H1 (cell line): ENCODE data around the gene GSDMA. TPM values are rescaled to one million over a fixed set of nuclear protein-coding genes. Genes with fewer than 3 reads are reported as not detected.
A peak's percentile ranks its signal among the peaks of the same experiment; 100 is the strongest.

Experiments used
- CTCF ChIA-PET: fragments of 300-600 bp; sonication (Branson Sonifier 250); formaldehyde crosslinking; loops from one replicate; lab custom pipeline; 2021; ENCODE audit not compliant: partially characterized antibody; lab: Charles Lee
- POLR2A ChIA-PET: fragments of 300-600 bp; sonication (Branson Sonifier 250); formaldehyde crosslinking; loops from one replicate; lab custom pipeline; 2021; ENCODE audit warnings: inconsistent platforms; ENCODE audit not compliant: partially characterized antibody; lab: Charles Lee
- DNase-seq, 2 experiments: peaks; one replicate each; pipeline versions ENCODE4 v3.0.0 to v3.0.0-alpha.2; 2010 to 2022; ENCODE audit warnings: low spot score in 2 of 2, low read depth in 1 of 2, mixed read lengths in 1 of 2
- FAIRE-seq: peaks from 2 replicates; lab custom pipeline; 2011; peaks lifted over from hg19 to GRCh38; lab: Jason Lieb, UNC
- H2AFZ ChIP-seq: 2 replicates; pipeline ENCODE4 v1.8.1; 2012; ENCODE audit warnings: low read length, inconsistent platforms
- H2AK5ac ChIP-seq: 2 replicates; pipeline ENCODE4 v1.6.1; 2013; ENCODE audit warnings: low read depth, low read length
- H2BK120ac ChIP-seq: replicated peaks from 2 replicates; pipeline ENCODE3; 2013; ENCODE audit warnings: low read depth, low read length, inconsistent platforms
- H2BK12ac ChIP-seq: 2 replicates; pipeline ENCODE4 v1.6.1; 2013; ENCODE audit warnings: low read depth, low read length
- H2BK15ac ChIP-seq: 2 replicates; pipeline ENCODE4 v1.6.1; 2013; ENCODE audit warnings: low read length
- H2BK20ac ChIP-seq: 2 replicates; pipeline ENCODE4 v1.6.1; 2013; ENCODE audit warnings: low read length
- H2BK5ac ChIP-seq: 2 replicates; pipeline ENCODE4 v1.6.1; 2013; ENCODE audit warnings: low read depth, low read length
- H3K14ac ChIP-seq: 2 replicates; pipeline ENCODE4 v1.6.1; 2013; ENCODE audit warnings: inconsistent platforms; ENCODE audit not compliant: insufficient read length
- H3K18ac ChIP-seq: 2 replicates; pipeline ENCODE4 v1.6.1; 2013; ENCODE audit warnings: low read length; ENCODE audit errors: extremely low read depth
- H3K23ac ChIP-seq: 2 replicates; pipeline ENCODE4 v1.6.1; 2013; ENCODE audit warnings: inconsistent platforms; ENCODE audit not compliant: insufficient read length
- H3K23me2 ChIP-seq: 2 replicates; pipeline ENCODE4 v1.6.1; 2013; ENCODE audit warnings: low read depth, low read length
- H3K27ac ChIP-seq: 2 replicates; pipeline ENCODE4 v1.6.1; 2011; ENCODE audit warnings: low read depth, low read length, inconsistent platforms
- H3K27me3 ChIP-seq, 4 experiments: replicated peaks in 1 of 4; 1 replicate in 1 of 4; 2 replicates in 3 of 4; pipeline versions ENCODE4 v1.6.1 to v1.8.1; 2011 to 2013; ENCODE audit warnings: low read length in 3 of 4, mild to moderate bottlenecking in 3 of 4, inconsistent platforms in 2 of 4, mixed read lengths in 2 of 4, moderate library complexity in 1 of 4; ENCODE audit not compliant: control insufficient read depth in 3 of 4, insufficient read depth in 3 of 4; ENCODE audit errors: extremely low read depth in 1 of 4
- H3K36me3 ChIP-seq, 4 experiments: 2 replicates each; pipeline versions ENCODE4 v1.6.1 to v1.8.1; 2011 to 2013; ENCODE audit warnings: mild to moderate bottlenecking in 4 of 4, low read length in 3 of 4, moderate library complexity in 2 of 4, control low read depth in 1 of 4, inconsistent platforms in 1 of 4; ENCODE audit not compliant: insufficient read depth in 4 of 4, control insufficient read depth in 2 of 4
- H3K4ac ChIP-seq: replicated peaks from 2 replicates; pipeline ENCODE3; 2013; ENCODE audit warnings: low read length, low read depth, mixed read lengths, inconsistent platforms; ENCODE audit not compliant: insufficient read length
- H3K4me1 ChIP-seq, 4 experiments: replicated peaks in 1 of 4; 1 replicate in 1 of 4; 2 replicates in 3 of 4; pipeline versions ENCODE4 v1.6.1 to v1.8.1; 2011 to 2013; ENCODE audit warnings: low read length in 3 of 4, inconsistent platforms in 2 of 4, mixed read lengths in 1 of 4; ENCODE audit not compliant: insufficient read depth in 4 of 4, control insufficient read depth in 3 of 4
- H3K4me2 ChIP-seq, 2 experiments: 2 replicates each; pipeline versions ENCODE4 v1.6.1 to v1.8.1; 2011 to 2013; ENCODE audit warnings: low read depth in 2 of 2, low read length in 2 of 2, control low read depth in 1 of 2, inconsistent platforms in 1 of 2, mild to moderate bottlenecking in 1 of 2; ENCODE audit not compliant: insufficient read depth in 1 of 2
- H3K4me3 ChIP-seq, 4 experiments: fragments of 200-600, 300-600 bp in 1 of 4; sonication (generic), shearing (Covaris generic), sonication (Bioruptor Twin) in 1 of 4; 2 replicates each; pipeline versions ENCODE4 v1.5.1 to v1.8.1; 2011 to 2016; ENCODE audit warnings: low read length in 4 of 4, low read depth in 3 of 4, control low read depth in 2 of 4, inconsistent platforms in 2 of 4, mild to moderate bottlenecking in 2 of 4, mixed read lengths in 1 of 4, moderate library complexity in 1 of 4; ENCODE audit not compliant: insufficient read depth in 2 of 4; ENCODE audit errors: extremely low read depth in 1 of 4
- H3K56ac ChIP-seq: replicated peaks from 2 replicates; pipeline ENCODE3; 2013; ENCODE audit warnings: low read depth, mild to moderate bottlenecking, mixed read lengths, low read length, inconsistent platforms; ENCODE audit not compliant: insufficient read length
- H3K79me1 ChIP-seq: 2 replicates; pipeline ENCODE4 v1.6.1; 2013; ENCODE audit warnings: low read depth, low read length, control low read depth
- H3K79me2 ChIP-seq, 2 experiments: 2 replicates each; pipeline versions ENCODE4 v1.6.1 to v1.8.1; 2012 to 2013; ENCODE audit warnings: low read length in 2 of 2, mild to moderate bottlenecking in 2 of 2, inconsistent platforms in 1 of 2; ENCODE audit not compliant: insufficient read depth in 2 of 2, control insufficient read depth in 1 of 2
- H3K9ac ChIP-seq, 4 experiments: replicated peaks in 1 of 4; 1 replicate in 1 of 4; 2 replicates in 3 of 4; pipeline versions ENCODE4 v1.6.1 to v1.8.1; 2011 to 2013; ENCODE audit warnings: low read depth in 3 of 4, low read length in 3 of 4, control low read depth in 2 of 4, mild to moderate bottlenecking in 2 of 4, moderate library complexity in 2 of 4, inconsistent platforms in 1 of 4; ENCODE audit errors: extremely low read depth in 1 of 4
- H3K9me3 ChIP-seq, 2 experiments: 2 replicates each; pipeline versions ENCODE4 v1.6.1 to v1.8.1; 2012 to 2013; ENCODE audit warnings: mild to moderate bottlenecking in 2 of 2, moderate library complexity in 2 of 2, control low read depth in 1 of 2, inconsistent platforms in 1 of 2, low read depth in 1 of 2, low read length in 1 of 2, mixed read lengths in 1 of 2; ENCODE audit not compliant: insufficient read depth in 2 of 2
- H4K20me1 ChIP-seq, 2 experiments: replicated peaks in 1 of 2; 2 replicates each; pipeline versions ENCODE3 to v1.8.1; 2011 to 2013; ENCODE audit warnings: inconsistent platforms in 2 of 2, low read length in 2 of 2, mild to moderate bottlenecking in 1 of 2; ENCODE audit not compliant: insufficient read depth in 2 of 2, control insufficient read depth in 1 of 2
- H4K5ac ChIP-seq: 2 replicates; pipeline ENCODE4 v1.6.1; 2013; ENCODE audit warnings: low read length, low read depth, mixed read lengths, inconsistent platforms; ENCODE audit not compliant: insufficient read length
- H4K8ac ChIP-seq: 2 replicates; pipeline ENCODE4 v1.8.0; 2013; ENCODE audit warnings: mild to moderate bottlenecking, moderate library complexity, low read length, inconsistent platforms; ENCODE audit not compliant: insufficient read depth; ENCODE audit errors: extremely low read depth
- H4K91ac ChIP-seq: replicated peaks from 2 replicates; pipeline ENCODE3; 2013; ENCODE audit warnings: low read length, mixed read lengths, inconsistent platforms; ENCODE audit not compliant: insufficient read length
- ASH2L ChIP-seq: fragments of 200-600, 300-600 bp; sonication (generic); IDR thresholded peaks from one replicate; pipeline ENCODE4 v1.7.1; 2017; ENCODE audit warnings: low read length
- BCL11A ChIP-seq, 2 experiments: IDR thresholded peaks; one replicate each; pipeline ENCODE4 v1.6.1; 2011; ENCODE audit warnings: low read depth in 2 of 2, low read length in 2 of 2, mild to moderate bottlenecking in 2 of 2
- BRCA1 ChIP-seq: IDR thresholded peaks from 2 replicates; pipeline ENCODE4 v1.6.1; 2012; ENCODE audit warnings: low read depth, low read length, improper control_type of control experiment
- CREB1 ChIP-seq: IDR thresholded peaks from 2 replicates; pipeline ENCODE4 v1.6.1; 2012; ENCODE audit warnings: inconsistent platforms
- EZH2 ChIP-seq: fragments of 200-600 bp; sonication (generic); IDR thresholded peaks from 2 replicates; pipeline ENCODE4 v1.7.1; 2012; ENCODE audit warnings: low read depth, mild to moderate bottlenecking, moderate library complexity, low read length, inconsistent platforms; ENCODE audit not compliant: severe bottlenecking
- HDAC2 ChIP-seq, 2 experiments: fragments of 300-600 bp in 1 of 2; sonication (generic) in 1 of 2; IDR thresholded peaks; 2 replicates each; pipeline ENCODE4 v1.6.1; 2011 to 2012; ENCODE audit warnings: low read depth in 2 of 2, low read length in 2 of 2, mild to moderate bottlenecking in 2 of 2, moderate library complexity in 2 of 2, borderline replicate concordance in 1 of 2, inconsistent platforms in 1 of 2
- HDAC6 ChIP-seq: IDR thresholded peaks from one replicate; pipeline ENCODE4 v1.7.1; 2012; ENCODE audit warnings: low read depth, mild to moderate bottlenecking, inconsistent platforms, low read length, moderate library complexity
- JUN ChIP-seq: IDR thresholded peaks from 2 replicates; pipeline ENCODE4 v1.6.1; 2011; ENCODE audit warnings: low read depth, mild to moderate bottlenecking, improper control_type of control experiment, low read length
- MAFK ChIP-seq: IDR thresholded peaks from 2 replicates; pipeline ENCODE4 v1.6.1; 2012; ENCODE audit warnings: low read depth, mild to moderate bottlenecking, improper control_type of control experiment, low read length
- NANOG ChIP-seq: IDR thresholded peaks from 2 replicates; pipeline ENCODE4 v1.6.1; 2011; ENCODE audit warnings: low read length, low read depth, mild to moderate bottlenecking, inconsistent platforms; ENCODE audit not compliant: insufficient read depth, poor library complexity, severe bottlenecking
- RFX5 ChIP-seq: IDR thresholded peaks from 2 replicates; pipeline ENCODE4 v1.6.1; 2011; ENCODE audit warnings: low read depth, low read length, improper control_type of control experiment, borderline replicate concordance
- SIX5 ChIP-seq: IDR thresholded peaks from 2 replicates; pipeline ENCODE4 v1.6.1; 2011; ENCODE audit warnings: mild to moderate bottlenecking, low read depth, low read length
- TEAD4 ChIP-seq: IDR thresholded peaks from 2 replicates; pipeline ENCODE4 v1.6.1; 2012; ENCODE audit warnings: low read depth, low read length, inconsistent platforms, mixed read lengths
- WGBS, 2 experiments: shearing (Covaris generic) in 1 of 2; methylation state at CpG; one replicate each; pipeline versions ENCODE4 v1.1.6 to v1.1.7; 2013 to 2015; ENCODE audit warnings: low lambda C conversion rate in 2 of 2, mixed read lengths in 2 of 2, inconsistent platforms in 1 of 2, low coverage in 1 of 2, missing lambda C conversion rate in 1 of 2; ENCODE audit not compliant: insufficient replicate concordance in 2 of 2, insufficient coverage in 1 of 2, insufficient read length in 1 of 2; ENCODE audit errors: extremely low coverage in 1 of 2, missing lambda C conversion rate in 1 of 2; 5-methylcytosine and 5-hydroxymethylcytosine counted together
- polyA plus RNA-seq, 7 experiments: library from polyadenylated mRNA; depleted of rRNA in 3 of 7; stranded (reverse) in 5 of 7; unstranded in 2 of 7; fragments of >200 nt in 5 of 7; fragments of 200-250 nt in 2 of 7; gene quantifications; 1 replicate in 5 of 7; 2 replicates in 1 of 7; 4 replicates in 1 of 7; pipeline versions ENCODE4 v1.2.1 to v1.2.3, GENCODE V29; 2011 to 2013; ENCODE audit warnings: missing spikeins in 2 of 7, mixed read lengths in 2 of 7
- total RNA-seq: library from RNA; stranded (reverse); fragmentation: NEBNext Ultra II Directional; extraction: Animal tissue kit (Norgen Biotek cat#: 25700); gene quantifications from 2 replicates; pipeline ENCODE4 v1.2.1, GENCODE V29; 2021
- TF ChIP-seq, protein P1 (sequence below): IDR thresholded peaks from 2 replicates; pipeline ENCODE4 v1.6.1; 2011; ENCODE audit warnings: low read depth, mild to moderate bottlenecking, low read length; ENCODE audit not compliant: insufficient read depth

Gene GSDMA
- total and polyA plus RNA-seq, 2 of the 8 experiments (the other 6 are each of a cell fraction or from before 2014, with no cell fraction given), result 0.03 TPM; not detected in 1

DNA sequence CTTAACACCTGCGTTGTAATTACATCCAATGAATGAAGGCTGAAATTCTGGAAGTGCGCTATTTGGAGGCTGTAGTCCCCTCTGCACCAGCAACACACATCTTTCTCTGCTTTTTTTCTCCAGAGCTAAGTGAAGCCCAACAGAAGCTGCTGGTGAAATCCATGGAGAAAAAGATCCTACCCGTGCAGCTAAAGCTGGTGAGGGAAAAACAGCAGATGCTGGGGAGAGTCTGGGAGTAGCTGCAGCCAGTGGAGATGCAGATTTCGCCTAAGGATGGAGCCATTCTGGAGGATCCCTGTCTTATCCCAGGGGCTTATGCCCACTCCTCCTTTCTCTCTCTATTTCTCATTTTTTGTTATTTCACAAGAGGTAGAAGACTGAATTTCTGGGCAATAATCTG lies 13.0 kb downstream of the GSDMA start:
- peaks cover 0 to 6% (median 3%) of the 10 kb centered on the region in 4 experiments; a peak in 4 of 7 replicates for H3K4me1 ChIP-seq
- peak overlapping the region; percentile 84; the same call in 1 of the 2 replicates for H2AFZ ChIP-seq
- H2BK20ac ChIP-seq, result no peak overlapping the region
- FAIRE-seq (no peak), DNase-seq (no peak)
- no peak overlapping the region for H2BK5ac ChIP-seq
- no peaks in the 10 kb centered on the region for H3K36me3 ChIP-seq
- no peak overlapping the region for H4K8ac ChIP-seq
- ChIA-PET POLR2A (interaction anchor here (0.7 to 1.0 kb wide), 2 partner anchors 12 to 17 kb away, joined by 3 read pairs; no protein-coding TSS in a partner anchor), CTCF (interaction anchor here (1.1 to 11.9 kb wide), 4 partner anchors 9 to 43 kb away, joined by 3 to 96 read pairs (median 6); partner anchors contain the start of gene GSDMA)
- no peak overlapping the region for H2AK5ac ChIP-seq
- peaks cover 6% of the 10 kb centered on the region for H3K23me2 ChIP-seq
- WGBS, 2 experiments, result 91% methylated on average over 4 of the region's 4 CpGs; no CpG with 5 or more reads in 1 of the 2 experiments
- H4K5ac ChIP-seq, result no peak overlapping the region
- H4K20me1 ChIP-seq, result no peaks in the 10 kb centered on the region
- H3K79me1 ChIP-seq, result no peaks in the 10 kb centered on the region
- H4K91ac ChIP-seq, result no peak overlapping the region
- no peaks in the 10 kb centered on the region for H3K79me2 ChIP-seq
- H3K23ac ChIP-seq, result no peak overlapping the region
- no peak overlapping the region for H3K14ac ChIP-seq
- peaks cover 0 to 2% (median 0%) of the 10 kb centered on the region in 4 experiments; a peak in 1 of 7 replicates for H3K27me3 ChIP-seq
- no peak overlapping the region for H3K27ac ChIP-seq
- H2BK15ac ChIP-seq, result no peak overlapping the region
- H3K56ac ChIP-seq, result no peak overlapping the region
- no peak overlapping the region for H2BK12ac ChIP-seq
- H3K18ac ChIP-seq, result no peak overlapping the region
- H2BK120ac ChIP-seq, result no peak overlapping the region
- no peak overlapping the region for H3K9ac ChIP-seq
- H3K9me3 ChIP-seq, result no peaks in the 10 kb centered on the region
- no peak overlapping the region for H3K4me3 ChIP-seq
- no peak overlapping the region for H3K4ac ChIP-seq
- H3K4me2 ChIP-seq, result no peak overlapping the region
- TF ChIP-seq, protein P1, sequence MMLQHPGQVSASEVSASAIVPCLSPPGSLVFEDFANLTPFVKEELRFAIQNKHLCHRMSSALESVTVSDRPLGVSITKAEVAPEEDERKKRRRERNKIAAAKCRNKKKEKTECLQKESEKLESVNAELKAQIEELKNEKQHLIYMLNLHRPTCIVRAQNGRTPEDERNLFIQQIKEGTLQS, result no peak
- no peak for TF ChIP-seq ASH2L
- TF ChIP-seq NANOG, result no peak
- TF ChIP-seq CREB1, result no peak
- no peak for TF ChIP-seq EZH2
- TF ChIP-seq BCL11A (IDR thresholded peaks at IDR 0.05; ENCODE audit: low read depth in 2 of 2, low read length in 2 of 2), result no peak
- TF ChIP-seq RFX5, result no peak
- TF ChIP-seq JUN, result no peak
- no peak for TF ChIP-seq TEAD4
- no peak for TF ChIP-seq SIX5
- no peak for TF ChIP-seq HDAC6
- TF ChIP-seq BRCA1, result no peak
- TF ChIP-seq HDAC2 (IDR thresholded peaks at IDR 0.05; ENCODE audit: borderline replicate concordance in 1 of 2, low read depth in 2 of 2, low read length in 2 of 2), result no peak
- no peak for TF ChIP-seq MAFK
